ENCODE data around the gene FYN.
"Not testable (repeated sequence)": the region's sequence is repeated elsewhere in the genome, so short reads cannot be mapped to it uniquely, and the experiment has no call there.

Gene FYN

GRCh38 chr6:111805511-111806164, 67.6 kb downstream of the FYN start:
- peak; percentile 79 for DNase-seq

DNA sequence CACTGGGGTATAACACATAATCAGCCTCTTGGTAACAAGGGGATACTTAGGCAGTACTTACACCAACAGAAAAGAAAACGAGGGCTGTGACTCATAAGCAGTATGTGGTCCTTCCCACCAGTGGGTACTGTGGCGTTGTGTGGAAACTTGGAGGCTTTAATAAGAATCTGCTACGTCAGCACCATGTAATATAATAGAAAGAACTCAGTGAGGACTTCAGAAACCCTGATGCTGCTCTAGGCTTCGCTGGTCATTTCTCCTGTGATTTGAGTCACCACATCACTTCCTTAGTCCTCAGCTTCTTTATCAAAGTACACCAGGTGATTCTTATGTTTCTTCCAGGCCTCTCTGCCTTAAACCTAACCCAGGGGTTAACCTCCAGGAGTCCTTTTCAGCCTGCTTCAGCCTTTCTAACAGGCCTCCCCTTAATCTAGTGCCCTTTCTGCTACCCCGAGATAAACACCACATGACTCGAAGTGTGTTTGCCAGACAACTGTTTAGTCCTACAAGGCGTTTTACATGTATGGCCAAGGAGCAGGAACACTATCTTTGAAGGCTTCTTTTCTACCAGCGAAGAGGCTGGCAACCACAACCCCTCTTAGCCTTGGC, 68.5 kb downstream of the FYN start:
- DNase-seq, result peak; percentile 94

- DNase-seq, result no peak
Measured at GRCh38 chr6:111803804-111804203, 69.4 kb downstream of the FYN start.

GRCh38 chr6:111803371-111803770, 69.9 kb downstream of the FYN start:
- DNase-seq, result peak; percentile 72

GRCh38 chr6:111802720-111803330, 70.4 kb downstream of the FYN start:
- peak; percentile 23 for DNase-seq

DNA sequence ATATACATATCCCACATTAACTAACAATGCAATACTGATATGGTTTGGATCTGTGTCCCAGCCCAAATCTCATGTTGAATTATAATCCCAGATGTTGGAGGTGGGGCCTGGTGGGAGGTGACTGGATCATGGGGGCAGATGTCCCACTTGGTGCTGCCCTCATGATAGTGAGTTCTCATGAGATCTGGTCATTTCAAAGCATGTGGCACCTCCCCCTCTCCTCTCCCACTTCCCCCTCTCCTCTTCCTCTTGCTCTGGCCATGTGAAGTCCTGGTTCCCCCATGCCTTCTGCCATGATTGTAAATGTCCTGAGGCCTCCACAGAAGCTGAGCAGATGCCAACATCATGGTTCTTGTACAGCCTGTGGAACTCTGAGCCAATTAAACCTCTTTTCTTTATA, 71.2 kb downstream of the FYN start:
- peak; percentile 57 for DNase-seq

DNA sequence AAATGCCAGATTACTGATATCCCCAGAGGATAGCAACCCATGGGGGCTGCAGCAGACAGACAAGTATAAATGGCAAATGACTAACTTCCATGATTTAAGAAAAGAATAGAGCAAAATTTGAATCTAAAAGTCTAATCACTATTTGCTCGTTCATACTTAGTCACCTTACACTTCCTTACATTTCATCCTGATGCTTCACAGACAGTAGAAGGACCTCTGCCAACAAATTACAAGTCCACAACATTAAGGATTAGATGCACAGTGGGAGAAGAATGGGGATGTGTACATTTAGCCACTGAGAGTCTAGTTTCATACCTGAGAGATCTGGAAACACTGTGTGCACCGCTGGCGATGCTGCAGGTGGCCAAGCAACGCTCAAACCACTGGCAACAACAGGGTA, 72.4 kb downstream of the FYN start:
- no peak for DNase-seq

GRCh38 chr6:111800259-111800765, 72.9 kb downstream of the FYN start:
- no peak for DNase-seq

GRCh38 chr6:111799576-111800258, 73.5 kb downstream of the FYN start:
- no peak for DNase-seq

GRCh38 chr6:111798281-111798725, 74.9 kb downstream of the FYN start:
- no peak for DNase-seq

- no peak for DNase-seq
Measured at GRCh38 chr6:111796310-111796918, 76.8 kb downstream of the FYN start.

- DNase-seq, result no peak
Measured at GRCh38 chr6:111795558-111795957, 77.7 kb downstream of the FYN start.

DNA sequence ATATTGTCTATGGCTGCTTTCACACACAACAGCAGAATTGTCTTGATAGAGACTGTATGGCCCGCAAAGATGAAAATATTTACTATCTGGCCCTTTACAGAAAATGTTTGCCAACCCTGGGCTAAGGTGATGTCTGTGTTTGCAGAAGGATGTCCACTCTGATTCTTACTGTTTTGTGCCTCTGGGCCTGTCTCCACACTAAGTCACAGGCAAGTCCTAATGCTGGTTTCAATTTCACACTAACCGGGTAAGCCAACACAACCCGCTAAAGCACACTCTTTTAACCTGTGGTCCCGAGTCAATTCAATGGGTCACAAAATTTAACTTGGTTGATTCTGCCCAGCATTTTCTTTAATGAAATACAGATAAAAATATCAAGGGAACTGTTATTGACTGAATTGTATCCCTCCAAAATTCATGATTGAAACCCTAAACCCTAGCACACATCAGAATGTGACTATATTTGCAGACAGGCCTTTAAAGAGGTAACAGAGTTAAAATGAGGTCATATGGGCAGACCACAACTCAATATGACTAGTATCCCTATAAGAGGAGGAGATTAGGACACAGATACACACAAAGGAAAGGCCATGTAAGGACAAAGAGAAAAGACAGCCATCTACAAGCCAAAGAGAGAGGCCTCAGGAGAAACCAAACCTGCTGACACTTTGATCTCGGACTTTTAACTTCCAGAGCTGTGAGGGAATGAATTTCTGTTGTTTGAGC, 78.4 kb downstream of the FYN start:
- no peak for DNase-seq

- no peak for DNase-seq
Measured at GRCh38 chr6:111794300-111794699, 79.0 kb downstream of the FYN start.

DNA sequence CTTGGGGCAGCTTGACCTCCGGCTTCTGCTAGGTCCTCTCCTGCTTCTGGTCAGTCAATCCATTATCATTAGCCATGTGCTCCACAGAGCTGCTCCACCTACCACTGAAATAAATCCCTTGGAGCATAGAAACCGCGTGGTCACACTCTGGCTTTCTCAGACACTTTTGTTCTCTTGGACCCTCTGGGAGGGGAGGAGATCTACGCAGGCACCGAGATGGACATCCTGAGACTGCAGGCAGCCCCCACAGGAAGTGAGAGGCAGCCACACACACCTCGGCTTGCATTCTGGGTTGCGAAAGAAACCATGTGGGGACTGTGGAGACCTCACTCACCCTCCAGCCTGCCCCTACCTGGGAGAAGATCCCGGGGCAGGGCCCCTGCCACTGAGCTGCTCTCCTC, 79.5 kb downstream of the FYN start:
- no peak for DNase-seq

- DNase-seq, result no peak
Measured at GRCh38 chr6:111792914-111793700, 80.1 kb downstream of the FYN start.

- DNase-seq, result no peak
Measured at GRCh38 chr6:111792241-111792640, 81.0 kb downstream of the FYN start.

DNA sequence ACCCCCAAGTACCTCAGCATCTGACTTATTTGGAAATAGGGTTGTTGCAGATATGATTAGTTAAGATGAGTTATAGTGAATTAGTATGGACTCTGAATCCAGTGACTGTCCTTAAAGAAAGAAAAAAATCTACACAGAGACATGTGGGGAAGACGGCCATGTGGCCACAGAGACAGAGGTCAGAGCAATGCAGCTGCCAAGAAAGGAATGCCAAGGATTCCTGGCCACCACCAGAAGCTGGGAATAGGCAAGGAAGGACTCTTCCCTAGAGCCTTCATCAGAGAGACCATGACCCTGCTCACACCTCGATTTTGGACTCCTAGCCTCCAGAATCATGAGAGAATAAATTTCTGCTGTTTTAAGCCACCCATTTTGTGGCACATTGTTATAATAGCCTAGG, 81.8 kb downstream of the FYN start:
- DNase-seq, result no peak

DNA sequence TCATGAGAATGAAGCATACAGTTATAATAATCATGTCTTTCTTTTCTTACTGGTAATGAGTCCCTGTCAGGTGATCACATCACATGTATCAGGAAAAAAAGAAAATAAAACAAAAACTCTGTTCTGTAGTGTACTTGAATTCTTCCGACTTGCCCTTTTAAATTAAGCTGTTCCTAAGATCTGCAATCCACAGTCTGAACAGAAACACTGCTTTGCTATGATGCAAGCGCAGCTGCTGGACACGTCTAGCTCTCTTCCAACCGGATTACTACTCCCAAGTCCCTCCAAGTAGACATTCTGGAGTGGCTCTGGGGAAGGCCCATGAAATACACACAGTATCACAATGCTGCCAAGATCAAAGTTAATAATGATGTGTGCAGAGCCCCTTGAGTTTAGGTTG, 83.7 kb downstream of the FYN start:
- DNase-seq, result no peak

- DNase-seq, result no peak
Measured at GRCh38 chr6:111788379-111789276, 84.6 kb downstream of the FYN start.

DNA sequence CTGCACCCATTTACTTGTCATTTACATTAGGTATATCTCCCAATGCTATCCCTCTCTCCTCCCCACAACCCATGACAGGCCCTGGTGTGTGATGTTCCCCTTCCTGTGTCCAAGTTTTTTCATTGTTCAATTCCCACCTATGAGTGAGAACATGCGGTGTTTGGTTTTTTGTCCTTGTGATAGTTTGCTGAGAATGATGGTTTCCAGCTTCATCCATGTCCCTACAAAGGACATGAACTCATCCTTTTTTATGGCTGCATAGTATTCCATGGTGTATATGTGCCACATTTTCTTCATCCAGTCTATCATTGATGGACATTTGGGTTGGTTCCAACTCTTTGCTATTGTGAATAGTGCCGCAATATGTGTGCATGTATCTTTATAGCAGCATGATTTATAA, 87.1 kb downstream of the FYN start:
- not testable (repeated sequence) for DNase-seq

Data from inflammatory macrophage treated with lipopolysaccharide for 4 hours (primary cell).